ENCODE data around the gene PTTG1IP2.

GRCh38 chr7:90485734-90486316 lies 16.4 kb downstream of the PTTG1IP2 start:
- TF ChIP-seq CTCF (IDR thresholded peaks at IDR 0.05), result no peak
- no peak for TF ChIP-seq POLR2A (IDR thresholded peaks at IDR 0.05)
- no peak for TF ChIP-seq EP300 (IDR thresholded peaks at IDR 0.05)

Measured in tibial nerve (tissue), 4 donors.